GM18517 (cell line): ENCODE data around the gene INO80.

Experiments
- ATAC-seq: cut with Tn5 transposase; IDR thresholded peaks from one replicate; pipeline ENCODE4 v1.9.1; 2021; ENCODE audit warnings: mild to moderate bottlenecking, moderate library complexity; ENCODE audit not compliant: unreplicated experiment

The INO80 gene

DNA sequence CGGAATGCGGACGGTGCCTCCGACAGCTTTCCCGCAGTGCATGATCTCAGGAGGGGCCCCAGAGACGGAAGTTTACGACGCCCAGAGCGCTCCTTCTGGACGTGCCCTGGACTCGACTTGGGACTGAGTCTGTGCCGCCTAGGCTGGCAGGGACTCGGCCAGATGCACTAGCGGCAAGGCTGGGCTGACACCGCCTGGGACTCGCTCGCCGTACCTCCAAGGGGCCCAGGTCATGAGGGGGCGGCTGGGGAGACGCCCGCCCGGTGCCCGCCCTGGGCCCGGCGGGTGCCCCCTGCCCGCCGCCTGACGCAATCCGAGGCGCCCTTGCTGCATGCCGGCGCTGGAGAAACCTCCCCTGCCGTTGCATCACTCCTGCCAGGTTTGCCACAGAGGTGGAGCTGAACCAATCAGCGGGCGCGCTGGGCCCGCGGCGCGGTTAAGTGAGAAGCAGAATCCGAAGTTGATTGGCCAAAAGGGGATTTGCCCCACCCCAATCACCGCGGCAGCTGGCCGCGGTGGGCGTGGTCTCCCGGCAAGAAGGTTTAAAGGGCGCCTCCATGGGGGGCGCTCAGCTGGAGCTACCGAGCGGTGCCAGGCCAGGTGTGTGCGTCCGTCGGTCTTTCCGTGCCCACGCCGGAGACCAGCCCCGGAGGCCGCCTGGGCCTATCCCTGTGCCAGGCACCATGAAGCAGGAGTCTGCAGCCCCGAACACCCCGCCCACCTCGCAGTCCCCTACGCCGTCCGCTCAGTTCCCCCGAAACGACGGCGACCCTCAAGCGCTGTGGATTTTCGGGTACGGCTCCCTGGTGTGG is 163.0 kb downstream of the INO80 start, which contains the start of gene CHAC1:
CHAC1 (plus strand) TSS at position 571 of the 812 bp plus-strand sequence; CDS start at position 684, 113 bp downstream.
- ATAC-seq, result peak; percentile 96

DNA sequence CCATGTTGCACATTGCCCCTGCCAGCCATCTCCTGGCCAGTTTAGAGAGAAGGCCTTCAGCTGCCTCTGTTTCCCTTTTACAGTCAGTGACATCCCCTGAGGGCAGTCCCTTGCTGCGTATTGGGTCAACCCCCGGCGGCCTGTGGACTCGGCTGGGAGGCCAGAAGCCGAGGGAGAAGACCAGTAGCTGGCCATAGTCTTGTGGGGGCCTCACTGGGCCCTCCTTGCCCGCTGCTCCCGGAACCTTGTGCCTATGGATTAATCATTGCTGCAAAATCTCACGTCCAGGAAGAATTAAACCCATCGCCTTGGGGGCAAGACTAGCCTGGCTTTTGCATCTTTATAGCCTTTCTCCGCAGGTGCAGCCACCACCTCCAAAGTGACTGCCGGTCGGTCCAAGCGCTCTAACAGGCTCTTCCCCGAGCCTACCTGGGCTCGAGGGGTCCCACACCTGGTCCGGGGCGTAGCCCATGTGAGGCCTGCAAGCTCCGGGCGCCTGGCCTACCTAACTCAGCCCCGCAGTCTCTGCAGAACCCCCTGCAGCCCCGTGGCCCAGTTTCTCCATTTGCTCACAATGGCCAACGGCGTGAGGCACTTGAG is 163.7 kb downstream of the INO80 start:
- no peak for ATAC-seq

DNA sequence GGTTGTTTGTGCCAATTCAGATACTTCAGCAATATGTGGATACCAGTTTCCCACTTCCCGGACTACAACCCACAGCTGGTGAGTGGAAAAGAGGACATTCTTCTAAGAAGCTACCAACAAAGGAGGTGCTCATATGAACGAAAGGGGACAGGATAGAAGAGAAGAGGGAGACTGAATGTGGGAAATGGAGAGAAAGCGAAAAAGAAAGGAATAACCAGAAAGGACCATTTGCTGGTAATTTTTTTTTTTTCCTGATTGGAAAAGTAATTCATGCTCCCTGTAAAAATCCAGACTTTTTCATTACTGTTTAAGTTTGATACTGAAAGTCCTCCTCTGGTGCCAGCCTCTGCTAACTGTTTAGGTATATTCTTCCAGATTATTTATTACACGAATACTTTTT is 164.3 kb downstream of the INO80 start:
- ATAC-seq, result no peak

DNA sequence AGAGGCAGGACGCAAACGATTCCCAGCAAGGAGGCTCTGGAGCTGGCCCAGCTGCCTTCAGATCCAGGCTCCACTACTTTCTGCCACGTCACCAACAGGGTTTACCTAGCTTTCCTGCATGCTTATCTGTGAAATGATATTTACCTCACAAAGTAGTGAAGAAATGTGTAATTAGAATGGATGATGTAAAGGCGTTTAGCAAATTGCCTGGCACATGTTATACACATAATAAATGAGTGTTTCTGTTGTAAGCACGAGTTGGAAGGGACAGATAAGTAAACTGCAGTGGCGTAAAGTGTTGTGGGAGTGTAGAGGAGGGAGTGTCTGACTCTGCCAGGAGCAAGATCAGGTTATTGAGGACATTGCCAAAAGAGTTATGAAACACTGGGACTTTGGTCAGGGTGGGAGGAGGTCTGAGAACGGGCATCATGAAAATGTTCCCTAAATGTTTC is 166.3 kb downstream of the INO80 start:
- ATAC-seq, result no peak

DNA sequence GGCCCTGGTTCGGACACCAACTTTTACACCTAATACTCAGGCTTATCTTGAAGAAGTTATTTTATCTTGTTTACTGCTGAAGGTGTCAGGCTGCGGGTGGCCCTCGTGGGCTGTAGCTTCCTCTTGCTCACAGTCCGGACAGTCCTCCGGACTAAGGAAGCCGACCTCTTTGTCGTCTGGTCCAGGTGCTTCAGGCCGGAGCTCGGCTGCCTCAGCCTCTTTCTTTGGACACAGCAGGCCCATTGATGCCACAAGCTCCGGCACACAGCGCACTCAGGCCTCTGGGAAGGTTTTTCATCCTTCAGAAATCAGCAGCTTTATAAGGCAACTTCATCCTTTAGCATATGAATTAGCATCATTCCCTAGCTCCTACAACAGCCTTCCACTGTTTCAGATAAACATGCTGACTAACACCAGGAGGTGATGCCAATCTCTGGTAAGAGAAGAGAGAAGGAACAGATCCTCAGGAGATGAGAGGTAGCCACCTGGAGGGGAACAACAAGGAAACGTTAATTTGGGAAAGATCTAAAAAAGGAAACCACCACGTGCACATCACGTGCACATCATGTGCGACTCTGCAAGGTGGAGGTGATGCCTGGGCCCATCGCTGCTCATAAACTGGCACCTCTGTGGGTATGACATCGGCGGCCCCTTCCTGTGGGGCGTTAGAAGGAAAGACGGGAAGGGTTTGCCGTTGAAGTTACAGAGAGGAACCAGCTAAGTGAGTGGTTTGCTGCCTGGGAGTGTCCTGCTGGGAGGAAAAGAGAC is 167.2 kb downstream of the INO80 start:
- ATAC-seq, result no peak

DNA sequence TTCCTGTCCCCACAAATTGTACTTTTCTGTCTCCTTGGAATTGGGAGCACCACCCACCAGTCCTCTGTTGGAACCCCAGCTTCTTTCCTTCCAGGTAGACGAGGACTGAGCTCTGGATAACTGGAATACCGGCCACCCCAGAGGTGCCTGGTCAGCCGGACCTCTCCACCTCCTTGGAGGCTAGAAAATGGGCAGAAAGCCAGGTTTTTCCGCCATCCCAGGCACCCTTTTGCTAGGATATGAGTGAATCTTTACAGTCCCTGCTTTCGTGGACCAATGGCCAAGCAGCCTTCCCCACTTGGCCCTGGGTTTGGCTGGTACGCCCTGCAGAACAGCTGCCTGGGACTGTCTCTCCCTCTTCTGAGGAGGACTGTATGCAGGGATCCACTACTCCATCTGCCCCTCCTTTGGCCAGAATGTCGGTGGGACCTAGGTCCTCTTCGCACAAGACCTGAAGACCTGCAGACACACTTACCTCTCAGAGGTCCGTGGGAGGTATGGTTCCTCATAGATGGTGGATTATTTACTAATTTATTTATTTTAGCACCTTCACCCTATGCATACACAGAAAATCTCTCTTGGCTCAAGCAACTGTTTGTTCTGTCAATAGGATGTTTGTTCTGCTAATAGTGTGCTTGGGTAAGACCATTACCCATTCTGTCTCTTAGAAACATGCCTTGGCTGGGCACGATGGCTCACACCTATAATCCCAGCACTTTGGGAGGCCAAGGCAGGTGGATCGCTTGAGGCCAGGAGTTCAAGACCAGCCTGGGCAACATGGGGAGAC is 171.4 kb downstream of the INO80 start:
- ATAC-seq, result no peak

DNA sequence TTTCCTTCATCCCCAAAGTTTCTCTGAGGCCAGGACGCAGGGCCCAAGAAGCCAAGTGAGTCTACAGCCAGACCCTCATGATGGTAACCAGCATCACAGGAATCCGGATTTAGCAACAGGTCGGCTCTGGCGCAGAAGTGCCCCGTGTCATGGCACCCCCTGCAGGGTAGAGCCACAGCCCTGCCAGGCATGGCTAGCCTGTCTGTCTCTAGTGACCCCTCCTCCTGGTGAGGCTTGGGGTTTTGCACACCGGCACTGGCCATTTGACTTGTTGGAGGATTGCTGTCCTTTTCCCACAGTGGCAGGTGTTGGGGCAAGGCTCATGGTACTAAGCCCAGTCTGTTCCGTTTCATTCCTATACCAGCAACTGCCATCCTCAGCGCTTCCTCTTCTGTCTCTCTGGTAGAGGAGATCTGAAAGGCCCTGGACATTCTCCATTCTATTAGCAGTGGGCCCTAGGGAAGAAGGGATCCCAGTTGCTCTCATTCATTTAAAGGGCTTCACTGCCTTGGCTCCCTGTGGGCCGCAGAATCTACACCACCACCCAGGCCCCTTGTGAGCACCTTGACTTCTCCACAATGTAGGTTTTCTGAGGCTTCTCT is 172.2 kb downstream of the INO80 start:
- ATAC-seq, result no peak

DNA sequence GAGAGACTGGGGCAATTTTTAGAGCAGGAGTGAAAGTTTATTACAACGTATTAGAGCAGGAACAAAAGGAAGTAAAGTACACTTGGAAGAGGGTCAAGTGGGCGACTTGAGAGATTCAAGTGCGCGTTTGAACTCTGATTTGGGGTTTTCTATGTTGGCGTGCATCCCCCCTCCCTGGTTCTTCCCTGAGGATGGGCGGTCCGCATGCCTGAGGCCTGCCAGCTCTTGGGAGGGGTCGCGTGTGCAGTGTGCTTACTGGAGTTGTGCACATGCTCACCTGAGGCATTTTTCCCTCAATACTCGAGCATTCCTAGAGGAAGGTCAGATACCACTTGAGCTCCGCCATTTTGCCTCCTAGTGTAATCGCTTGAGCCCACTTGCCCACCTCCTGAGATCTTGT is 173.2 kb downstream of the INO80 start:
- no peak for ATAC-seq

DNA sequence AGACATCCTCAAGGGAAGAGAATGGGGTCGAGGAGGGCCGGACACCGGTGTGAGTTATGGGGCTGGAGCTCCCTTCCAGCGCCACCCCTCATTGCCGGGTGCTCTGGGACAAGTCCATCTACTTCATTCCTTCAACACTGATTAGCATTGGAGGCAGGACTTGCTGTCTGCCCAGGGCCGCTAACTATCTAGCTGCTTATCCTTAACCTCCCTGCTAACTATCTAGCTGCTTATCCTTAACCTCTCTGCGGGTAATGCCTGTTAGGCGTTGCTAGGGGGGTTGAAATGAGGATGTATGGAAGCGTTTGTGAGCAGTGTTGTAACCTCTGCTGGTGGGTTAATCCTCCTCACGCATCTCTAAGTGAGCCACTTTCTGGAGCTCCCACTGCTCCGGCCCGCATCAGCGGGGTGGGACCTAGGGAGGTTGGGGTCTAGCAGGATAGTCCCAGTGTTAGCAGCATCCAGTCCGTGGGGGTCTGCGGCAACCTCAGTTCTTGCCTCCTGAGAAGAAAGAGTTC is 173.7 kb downstream of the INO80 start:
- ATAC-seq, result peak; percentile 9

DNA sequence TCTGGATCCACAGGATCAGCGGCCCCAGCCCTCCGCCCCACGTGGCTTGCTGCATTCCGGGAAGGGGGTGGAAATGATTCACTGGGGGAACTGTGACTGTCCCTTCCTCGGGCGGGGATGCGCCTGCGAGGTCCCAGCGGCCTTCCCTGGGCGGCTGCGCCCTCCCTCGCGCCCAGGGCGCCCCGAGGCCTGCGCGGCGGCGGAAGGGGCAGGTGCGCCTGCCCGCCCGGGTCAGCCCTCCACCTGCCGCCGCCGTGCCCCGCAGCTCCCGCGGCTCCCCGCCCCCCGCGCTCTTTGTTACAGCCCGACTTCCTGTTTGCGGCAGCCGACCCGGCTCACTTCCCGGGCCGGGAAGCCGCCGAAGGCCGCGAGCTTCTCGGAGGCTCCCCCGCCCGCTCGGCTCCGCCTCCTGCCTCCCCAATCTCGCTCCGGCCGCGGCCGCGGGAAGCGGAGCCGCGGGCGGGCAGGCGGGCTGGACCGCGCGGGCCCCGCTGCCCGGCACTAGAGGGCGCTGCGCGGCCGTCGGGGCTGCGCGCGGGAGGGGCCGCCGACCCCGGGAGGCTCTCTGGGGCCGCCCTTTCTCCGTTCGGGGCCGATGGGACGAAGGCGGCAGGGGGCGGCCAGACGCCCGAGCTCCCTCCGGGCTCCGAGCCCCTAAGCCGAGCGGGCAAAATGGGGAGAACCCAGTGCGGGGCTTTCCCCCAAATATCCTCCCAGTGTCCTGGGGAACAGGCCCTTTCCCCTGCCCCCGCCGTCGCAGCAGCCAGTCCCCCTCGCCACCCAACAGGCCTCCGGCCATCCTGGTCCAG is 174.3 kb downstream of the INO80 start:
- ATAC-seq, result peak; percentile 40

DNA sequence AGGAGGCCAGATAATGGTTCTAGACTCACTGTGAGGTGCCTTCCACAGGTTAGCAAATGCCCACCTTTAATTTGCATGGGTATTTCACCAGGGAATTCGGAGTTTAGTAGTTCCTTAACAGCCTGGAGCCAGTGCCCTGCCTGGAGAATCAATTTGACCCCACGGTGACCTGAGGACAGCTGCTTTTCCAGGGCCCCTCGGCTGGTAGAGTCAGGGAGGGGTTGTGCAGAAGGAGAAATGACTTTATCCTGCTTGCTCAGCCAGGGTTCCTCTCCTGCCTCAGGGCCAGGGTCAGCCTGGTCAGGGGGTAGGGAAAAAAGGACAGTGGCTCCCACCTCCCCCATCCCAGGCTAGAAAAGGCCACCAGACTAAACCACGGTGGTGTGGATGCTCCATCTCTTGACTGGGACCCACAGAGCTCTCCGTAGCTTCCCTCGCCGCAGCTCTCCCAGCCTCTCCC is 175.0 kb downstream of the INO80 start:
- ATAC-seq, result no peak

DNA sequence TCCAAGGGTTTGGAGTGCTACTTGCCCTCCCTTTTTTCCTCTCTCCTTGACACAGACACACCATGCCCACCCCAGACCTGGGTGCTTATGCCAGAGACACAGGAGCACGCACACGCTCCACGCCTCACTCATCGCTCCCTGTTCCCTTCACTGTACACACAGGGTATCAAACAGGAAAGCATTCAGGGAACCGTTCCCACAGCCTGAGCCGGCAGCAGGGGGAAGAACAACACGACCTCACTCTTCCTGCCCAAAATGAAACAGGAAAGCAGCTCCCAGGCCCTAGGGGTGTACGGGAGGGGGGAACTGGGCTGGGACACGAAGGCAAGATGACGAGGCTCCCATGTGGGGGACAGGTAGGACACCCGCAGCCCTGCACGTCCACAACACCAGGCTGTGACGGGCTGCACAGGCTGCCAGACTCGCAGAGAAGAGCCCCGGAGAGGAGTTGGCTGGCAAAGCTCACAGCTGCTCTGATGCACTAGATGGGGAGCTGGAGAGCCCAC is 175.7 kb downstream of the INO80 start:
- ATAC-seq, result no peak

DNA sequence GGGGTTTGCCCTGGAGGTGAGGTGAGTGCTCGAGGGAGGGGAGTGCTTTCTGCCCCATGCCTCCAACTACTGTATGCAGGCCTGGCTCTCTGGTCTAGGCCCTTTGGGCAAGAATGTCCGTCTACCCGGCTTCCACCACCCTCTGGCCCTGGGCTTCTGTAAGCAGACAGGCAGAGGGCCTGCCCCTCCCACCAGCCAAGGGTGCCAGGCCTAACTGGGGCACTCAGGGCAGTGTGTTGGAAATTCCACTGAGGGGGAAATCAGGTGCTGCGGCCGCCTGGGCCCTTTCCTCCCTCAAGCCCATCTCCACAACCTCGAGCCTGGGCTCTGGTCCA is 177.6 kb downstream of the INO80 start:
- ATAC-seq, result no peak

DNA sequence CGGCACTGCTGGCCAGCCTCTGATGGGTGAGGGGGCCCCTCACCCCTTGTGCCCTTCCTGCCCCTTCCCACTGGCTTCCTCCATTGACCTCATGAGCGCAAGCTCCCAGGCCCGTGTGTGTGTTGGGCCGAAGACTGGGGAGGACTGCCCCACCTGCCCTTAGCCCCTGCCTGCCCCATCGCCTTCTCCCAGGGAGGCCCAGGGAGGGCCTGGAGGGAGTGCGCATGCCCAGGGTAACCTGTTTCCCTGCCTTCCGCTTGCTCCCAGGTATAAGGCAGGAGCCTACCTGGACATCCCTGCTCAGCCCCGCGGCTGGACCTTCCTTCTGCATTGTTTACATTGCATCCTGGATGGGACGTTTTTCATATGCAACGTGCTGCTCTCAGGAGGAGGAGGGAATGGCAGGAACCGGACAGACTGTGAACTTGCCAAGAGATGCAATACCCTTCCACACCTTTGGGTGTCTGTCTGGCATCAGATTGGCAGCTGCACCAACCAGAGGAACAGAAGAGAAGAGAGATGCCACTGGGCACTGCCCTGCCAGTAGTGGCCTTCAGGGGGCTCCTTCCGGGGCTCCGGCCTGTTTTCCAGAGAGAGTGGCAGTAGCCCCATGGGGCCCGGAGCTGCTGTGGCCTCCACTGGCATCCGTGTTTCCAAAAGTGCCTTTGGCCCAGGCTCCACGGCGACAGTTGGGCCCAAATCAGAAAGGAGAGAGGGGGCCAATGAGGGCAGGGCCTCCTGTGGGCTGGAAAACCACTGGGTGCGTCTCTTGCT is 178.1 kb downstream of the INO80 start:
- no peak for ATAC-seq

DNA sequence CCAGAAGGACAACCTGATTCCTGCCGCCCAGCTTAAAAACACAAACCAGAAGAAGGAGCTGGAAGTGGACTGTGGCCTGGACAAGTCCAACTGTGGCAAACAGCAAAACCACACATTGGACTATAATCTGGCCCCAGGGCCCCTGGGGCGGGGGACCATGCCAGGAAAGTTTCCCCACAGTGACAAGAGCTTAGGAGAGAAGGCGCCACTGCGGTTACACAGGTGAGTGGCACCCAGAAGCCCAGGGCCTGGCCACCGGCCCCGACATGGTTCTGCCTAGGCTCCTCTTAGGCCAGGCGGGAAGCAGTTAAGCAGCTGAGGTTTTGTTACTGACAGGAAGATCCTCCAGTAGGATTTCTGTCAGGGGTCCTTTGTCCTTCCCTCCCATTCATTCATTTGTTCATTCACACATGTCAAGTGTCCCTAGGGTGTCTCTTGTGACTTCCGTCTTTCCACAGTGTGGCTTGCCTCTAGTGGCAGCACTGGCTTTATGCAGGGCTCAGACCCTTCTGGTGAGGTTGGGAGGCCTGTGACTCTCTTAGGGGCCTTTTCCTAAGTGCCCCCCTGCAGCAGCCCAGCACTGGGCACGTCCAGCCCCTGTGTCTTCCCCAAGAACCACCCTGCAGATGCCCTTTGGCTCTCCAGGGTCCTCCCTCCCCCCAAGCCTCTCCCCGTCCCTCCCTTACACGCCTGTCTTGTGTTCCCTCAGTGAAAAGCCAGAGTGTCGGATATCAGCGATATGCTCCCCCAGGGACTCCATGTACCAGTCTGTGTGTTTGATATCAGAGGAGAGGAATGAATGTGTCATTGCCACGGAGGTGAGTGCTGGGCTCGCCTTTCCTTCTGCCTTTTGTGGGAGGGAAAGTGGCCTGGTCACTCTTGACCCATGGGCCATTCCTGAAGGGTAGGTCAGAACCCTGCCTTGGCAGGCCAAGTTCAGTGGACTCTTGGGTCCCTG is 179.1 kb downstream of the INO80 start:
- ATAC-seq, result no peak

DNA sequence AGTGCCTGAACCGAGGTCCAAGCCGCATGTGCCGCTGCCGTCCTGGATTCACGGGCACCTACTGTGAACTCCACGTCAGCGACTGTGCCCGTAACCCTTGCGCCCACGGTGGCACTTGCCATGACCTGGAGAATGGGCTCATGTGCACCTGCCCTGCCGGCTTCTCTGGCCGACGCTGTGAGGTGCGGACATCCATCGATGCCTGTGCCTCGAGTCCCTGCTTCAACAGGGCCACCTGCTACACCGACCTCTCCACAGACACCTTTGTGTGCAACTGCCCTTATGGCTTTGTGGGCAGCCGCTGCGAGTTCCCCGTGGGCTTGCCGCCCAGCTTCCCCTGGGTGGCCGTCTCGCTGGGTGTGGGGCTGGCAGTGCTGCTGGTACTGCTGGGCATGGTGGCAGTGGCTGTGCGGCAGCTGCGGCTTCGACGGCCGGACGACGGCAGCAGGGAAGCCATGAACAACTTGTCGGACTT is 179.8 kb downstream of the INO80 start:
- ATAC-seq, result no peak

DNA sequence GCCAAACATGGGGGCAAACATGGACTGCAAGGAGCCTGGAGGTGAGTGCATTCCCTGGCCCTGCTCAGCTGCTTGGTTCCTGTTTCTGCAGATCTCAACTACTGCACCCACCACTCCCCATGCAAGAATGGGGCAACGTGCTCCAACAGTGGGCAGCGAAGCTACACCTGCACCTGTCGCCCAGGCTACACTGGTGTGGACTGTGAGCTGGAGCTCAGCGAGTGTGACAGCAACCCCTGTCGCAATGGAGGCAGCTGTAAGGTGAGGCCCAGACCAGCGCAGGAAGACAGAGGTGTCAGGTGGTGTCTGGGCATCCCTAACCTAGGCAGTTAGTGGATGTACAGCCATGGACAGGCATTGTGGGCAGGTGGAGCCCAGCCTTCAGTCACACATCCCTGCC is 181.6 kb downstream of the INO80 start:
- no peak for ATAC-seq
